HCT116 (cell line): Measurements from ENCODE around the gene GINS3. TPM values are rescaled to one million over a fixed set of nuclear protein-coding genes. Genes with fewer than 3 reads are reported as not detected.

ENCODE experiments used
- ATAC-seq: fragments of 200-7000 bp; cut with Tn5 transposase; 2 replicates; pipeline ENCODE4 v1.9.1; 2020; ENCODE audit warnings: mild to moderate bottlenecking, moderate library complexity
- BruUV-seq: library from RNA; stranded (reverse); fragments of 400-500 nt; replicated peaks from 2 replicates; lab custom pipeline; 2021; lab: Mats Ljungman, UMichigan
- CTCF ChIA-PET: fragments of 300-600 bp; sonication (Branson Sonifier 250); formaldehyde crosslinking; loops from one replicate; lab custom pipeline; 2021; ENCODE audit warnings: antibody characterized with exemption; lab: Charles Lee
- POLR2A ChIA-PET: fragments of 300-600, 350-600 bp; sonication (Branson Sonifier 250); formaldehyde crosslinking; loops from one replicate; lab custom pipeline; 2021; ENCODE audit warnings: antibody characterized with exemption; lab: Charles Lee
- RAD21 ChIA-PET, 2 experiments: fragments of 300-600 bp; sonication (Branson Sonifier 250); formaldehyde crosslinking; loops; one replicate each; lab custom pipeline; 2023; ENCODE audit warnings: low total read pairs in 2 of 2; ENCODE audit not compliant: uncharacterized antibody in 2 of 2, unreplicated experiment in 2 of 2, low non-redundant PET in 1 of 2; lab: Charles Lee
- DNase-seq: peaks from one replicate; pipeline ENCODE4 v3.0.0-alpha.2; 2010; ENCODE audit warnings: low read depth, low spot score
- H2AFZ ChIP-seq: fragments of 200-600 bp; shearing (Covaris generic), sonication (generic); 2 replicates; pipeline ENCODE4 v1.6.1; 2017; ENCODE audit warnings: low read depth, mixed run types, mixed read lengths, antibody characterized with exemption, low read length; ENCODE audit not compliant: poor library complexity, severe bottlenecking
- H3K27ac ChIP-seq: 2 replicates; pipeline ENCODE4 v1.5.1; 2012; ENCODE audit warnings: low read depth, low read length
- H3K27me3 ChIP-seq: fragments of 200-600 bp; sonication (generic); 2 replicates; pipeline ENCODE4 v1.6.1; 2016; ENCODE audit warnings: mixed run types, low read length, mixed read lengths; ENCODE audit not compliant: insufficient read depth
- H3K36me3 ChIP-seq, 2 experiments: fragments of 200-500 bp in 1 of 2; fragments of 200-600 bp in 1 of 2; sonication (Bioruptor generic) in 1 of 2; sonication (generic) in 1 of 2; 2 replicates each; pipeline versions ENCODE4 v1.5.1 to v1.6.1; 2014 to 2016; ENCODE audit warnings: low read length in 2 of 2, inconsistent platforms in 1 of 2, mixed read lengths in 1 of 2, mixed run types in 1 of 2; ENCODE audit not compliant: insufficient read depth in 2 of 2, control insufficient read depth in 1 of 2
- H3K4me1 ChIP-seq, 2 experiments: fragments of 200-600 bp in 1 of 2; sonication (generic) in 1 of 2; 2 replicates each; pipeline versions ENCODE4 v1.5.1 to v1.6.1; 2012 to 2017; ENCODE audit warnings: low read length in 2 of 2, inconsistent platforms in 1 of 2, mild to moderate bottlenecking in 1 of 2, mixed read lengths in 1 of 2, mixed run types in 1 of 2, moderate library complexity in 1 of 2; ENCODE audit not compliant: insufficient read depth in 2 of 2, control insufficient read depth in 1 of 2
- H3K4me2 ChIP-seq: fragments of 200-600 bp; sonication (generic); 2 replicates; pipeline ENCODE4 v1.6.1; 2017; ENCODE audit warnings: mixed run types, low read length, mixed read lengths
- H3K4me3 ChIP-seq, 2 experiments: fragments of 200-600 bp in 1 of 2; sonication (generic) in 1 of 2; replicated peaks in 1 of 2; 2 replicates each; pipeline ENCODE4 v1.5.1; 2011 to 2016; ENCODE audit warnings: low read length in 2 of 2, control low read depth in 1 of 2, low read depth in 1 of 2, mild to moderate bottlenecking in 1 of 2, mixed read lengths in 1 of 2, mixed run types in 1 of 2
- H3K79me2 ChIP-seq: fragments of 200-600 bp; sonication (generic); 2 replicates; pipeline ENCODE4 v1.6.1; 2017; ENCODE audit warnings: mild to moderate bottlenecking, mixed run types, low read length, moderate library complexity, mixed read lengths; ENCODE audit not compliant: insufficient read depth
- H3K9ac ChIP-seq: fragments of 200-600 bp; sonication (generic); 2 replicates; pipeline ENCODE4 v1.6.1; 2016; ENCODE audit warnings: low read length, mixed read lengths
- H3K9me2 ChIP-seq: fragments of 200-600 bp; sonication (generic), shearing (Covaris generic); 2 replicates; pipeline ENCODE4 v1.6.1; 2017; ENCODE audit warnings: mixed run types, mild to moderate bottlenecking, moderate library complexity; ENCODE audit not compliant: insufficient read depth
- H3K9me3 ChIP-seq, 2 experiments: fragments of 200-500 bp in 1 of 2; fragments of 200-600 bp in 1 of 2; sonication (Bioruptor generic) in 1 of 2; sonication (generic) in 1 of 2; 2 replicates each; pipeline ENCODE4 v1.6.1; 2014 to 2017; ENCODE audit warnings: low read length in 2 of 2, mixed read lengths in 2 of 2, inconsistent platforms in 1 of 2, low read depth in 1 of 2, mild to moderate bottlenecking in 1 of 2, mixed run types in 1 of 2, moderate library complexity in 1 of 2; ENCODE audit not compliant: control insufficient read depth in 1 of 2, insufficient read depth in 1 of 2
- H4K20me1 ChIP-seq: fragments of 200-600 bp; sonication (generic), shearing (Covaris generic); 2 replicates; pipeline ENCODE4 v1.6.1; 2017; ENCODE audit warnings: mixed run types, mild to moderate bottlenecking, moderate library complexity; ENCODE audit not compliant: insufficient read depth
- EZH2phosphoT487 ChIP-seq: fragments of 200-600 bp; IDR thresholded peaks from 2 replicates; pipeline ENCODE4 v1.6.1; 2018; ENCODE audit warnings: antibody characterized with exemption, borderline replicate concordance
- POLR2A ChIP-seq: IDR thresholded peaks from 2 replicates; pipeline ENCODE4 v1.7.0; 2011; ENCODE audit warnings: borderline replicate concordance; ENCODE audit not compliant: insufficient read depth, insufficient read length; ENCODE audit errors: extremely low read depth
- SIN3A ChIP-seq: IDR thresholded peaks from 2 replicates; pipeline ENCODE4 v1.6.1; 2012; ENCODE audit warnings: low read depth
- intact Hi-C: fragments of 100-400 bp; cut with micrococcal nuclease; formaldehyde crosslinking; loops from 2 replicates; pipeline ENCODE4 v1.10.0; 2022
- total RNA-seq: library from RNA; stranded (reverse); gene quantifications from one replicate; pipeline ENCODE4 v1.2.1, GENCODE V29; 2021; ENCODE audit not compliant: unreplicated experiment

GINS3 gene
- total RNA-seq, 1 experiment from 2014 or later, result 12.1 TPM

DNA sequence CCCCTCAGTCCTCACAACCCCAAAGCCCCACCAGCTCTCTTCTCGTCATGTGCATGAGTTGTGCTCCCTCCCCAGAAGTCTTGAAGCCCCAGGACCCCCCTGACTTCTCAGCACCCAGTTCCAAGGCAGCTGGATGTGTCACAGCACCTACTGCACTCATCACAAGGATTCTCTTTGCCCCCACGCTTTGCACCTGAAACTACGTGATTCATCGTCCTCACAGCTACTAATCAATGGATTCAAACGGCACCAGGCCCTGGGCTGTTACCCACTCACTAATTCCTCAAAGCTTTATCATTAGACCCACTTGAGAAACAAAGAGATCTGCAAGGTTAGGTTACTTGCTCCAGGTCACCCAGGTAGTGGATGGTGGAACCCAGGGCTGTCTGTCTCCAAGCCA is 62.6 kb downstream of the GINS3 start:
- Histone ChIP-seq H3K4me1 (peaks cover 9 to 21% of the 10 kb centered on the region in 2 experiments), H3K9me2 (no peaks in the 10 kb centered on the region), H3K9ac (no peak overlapping the region), H2AFZ (no peak overlapping the region), H4K20me1 (no peaks in the 10 kb centered on the region), H3K4me2 (no peak overlapping the region), H3K4me3 (no peak overlapping the region), H3K36me3 (no peaks in the 10 kb centered on the region), H3K27ac (no peak overlapping the region), H3K9me3 (no peaks in the 10 kb centered on the region), H3K27me3 (no peaks in the 10 kb centered on the region), H3K79me2 (no peaks in the 10 kb centered on the region)
- no TSS peak for BruUV-seq
- CTCF ChIA-PET, result no interaction called here
- TF ChIP-seq SIN3A (no peak), POLR2A (no peak), EZH2phosphoT487 (no peak)
- ATAC-seq, result no peak
- RAD21 ChIA-PET, result no interaction called here
- intact Hi-C loops, result no loop called here
- DNase-seq, result no peak
- POLR2A ChIA-PET, result no interaction called here

Other genes starting within 250 kb of the GINS3 start
- 97.7 TPM for gene CSNK2A2, start 194.4 kb upstream of the GINS3 start, total RNA-seq
- gene PRSS54, start 97.4 kb upstream of the GINS3 start, total RNA-seq, result not detected
- 8.6 TPM for gene NDRG4, start 107.7 kb downstream of the GINS3 start, total RNA-seq
- gene SETD6, start 123.0 kb downstream of the GINS3 start, total RNA-seq, result 26.6 TPM
- 230 TPM for gene CNOT1, start 237.4 kb downstream of the GINS3 start, total RNA-seq